PC-3 (cell line): ENCODE data around the gene C19orf81.
"Not testable (repeated sequence)": the region's sequence is repeated elsewhere in the genome, so short reads cannot be mapped to it uniquely, and the experiment has no call there.

Experiments used
- CTCF ChIP-seq: fragments of 300-600 bp; sonication (generic); conservative IDR thresholded peaks from 2 replicates; pipeline ENCODE4 v1.5.1; 2017; ENCODE audit warnings: antibody characterized with exemption, low read depth, mild to moderate bottlenecking, low read length
- EZH2 ChIP-seq: fragments of 300-600 bp; sonication (generic); IDR thresholded peaks from one replicate; pipeline ENCODE4 v1.6.1; 2017; ENCODE audit warnings: antibody characterized with exemption, mild to moderate bottlenecking, low read length; ENCODE audit not compliant: unreplicated experiment
- EZH2phosphoT487 ChIP-seq: fragments of 300-600 bp; sonication (generic); IDR thresholded peaks from 2 replicates; pipeline ENCODE4 v1.6.1; 2018; ENCODE audit warnings: mild to moderate bottlenecking, antibody characterized with exemption, low read length, borderline replicate concordance

- TF ChIP-seq CTCF, EZH2phosphoT487, EZH2: not testable (repeated sequence)
These were observed 43.0 kb upstream of the C19orf81 start for GRCh38 chr19:50606059-50606836.
